HG03571 (cell line): ENCODE measurements around the gene PLEKHG4.

Experiments
- ATAC-seq: cut with Tn5 transposase; IDR thresholded peaks from one replicate; pipeline ENCODE4 v1.9.1; 2021; ENCODE audit not compliant: unreplicated experiment

The PLEKHG4 gene, protein sequence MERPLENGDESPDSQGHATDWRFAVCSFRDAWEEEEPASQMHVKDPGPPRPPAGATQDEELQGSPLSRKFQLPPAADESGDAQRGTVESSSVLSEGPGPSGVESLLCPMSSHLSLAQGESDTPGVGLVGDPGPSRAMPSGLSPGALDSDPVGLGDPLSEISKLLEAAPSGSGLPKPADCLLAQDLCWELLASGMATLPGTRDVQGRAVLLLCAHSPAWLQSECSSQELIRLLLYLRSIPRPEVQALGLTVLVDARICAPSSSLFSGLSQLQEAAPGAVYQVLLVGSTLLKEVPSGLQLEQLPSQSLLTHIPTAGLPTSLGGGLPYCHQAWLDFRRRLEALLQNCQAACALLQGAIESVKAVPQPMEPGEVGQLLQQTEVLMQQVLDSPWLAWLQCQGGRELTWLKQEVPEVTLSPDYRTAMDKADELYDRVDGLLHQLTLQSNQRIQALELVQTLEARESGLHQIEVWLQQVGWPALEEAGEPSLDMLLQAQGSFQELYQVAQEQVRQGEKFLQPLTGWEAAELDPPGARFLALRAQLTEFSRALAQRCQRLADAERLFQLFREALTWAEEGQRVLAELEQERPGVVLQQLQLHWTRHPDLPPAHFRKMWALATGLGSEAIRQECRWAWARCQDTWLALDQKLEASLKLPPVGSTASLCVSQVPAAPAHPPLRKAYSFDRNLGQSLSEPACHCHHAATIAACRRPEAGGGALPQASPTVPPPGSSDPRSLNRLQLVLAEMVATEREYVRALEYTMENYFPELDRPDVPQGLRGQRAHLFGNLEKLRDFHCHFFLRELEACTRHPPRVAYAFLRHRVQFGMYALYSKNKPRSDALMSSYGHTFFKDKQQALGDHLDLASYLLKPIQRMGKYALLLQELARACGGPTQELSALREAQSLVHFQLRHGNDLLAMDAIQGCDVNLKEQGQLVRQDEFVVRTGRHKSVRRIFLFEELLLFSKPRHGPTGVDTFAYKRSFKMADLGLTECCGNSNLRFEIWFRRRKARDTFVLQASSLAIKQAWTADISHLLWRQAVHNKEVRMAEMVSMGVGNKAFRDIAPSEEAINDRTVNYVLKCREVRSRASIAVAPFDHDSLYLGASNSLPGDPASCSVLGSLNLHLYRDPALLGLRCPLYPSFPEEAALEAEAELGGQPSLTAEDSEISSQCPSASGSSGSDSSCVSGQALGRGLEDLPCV

GRCh38 chr16:67279296-67280089, at the start of gene PLEKHG4:
PLEKHG4 (plus strand) TSS chr16:67279532; CDS start chr16:67280045, 513 bp downstream.
- ATAC-seq: peak; percentile 71

- no peak for ATAC-seq
Measured at GRCh38 chr16:67229906-67230808, 49.2 kb upstream of the PLEKHG4 start.

GRCh38 chr16:67230809-67231660, 48.3 kb upstream of the PLEKHG4 start:
- no peak for ATAC-seq

GRCh38 chr16:67233596-67233995, 45.7 kb upstream of the PLEKHG4 start:
- ATAC-seq: no peak

- no peak for ATAC-seq
Measured at GRCh38 chr16:67234180-67234597, 45.1 kb upstream of the PLEKHG4 start.

DNA sequence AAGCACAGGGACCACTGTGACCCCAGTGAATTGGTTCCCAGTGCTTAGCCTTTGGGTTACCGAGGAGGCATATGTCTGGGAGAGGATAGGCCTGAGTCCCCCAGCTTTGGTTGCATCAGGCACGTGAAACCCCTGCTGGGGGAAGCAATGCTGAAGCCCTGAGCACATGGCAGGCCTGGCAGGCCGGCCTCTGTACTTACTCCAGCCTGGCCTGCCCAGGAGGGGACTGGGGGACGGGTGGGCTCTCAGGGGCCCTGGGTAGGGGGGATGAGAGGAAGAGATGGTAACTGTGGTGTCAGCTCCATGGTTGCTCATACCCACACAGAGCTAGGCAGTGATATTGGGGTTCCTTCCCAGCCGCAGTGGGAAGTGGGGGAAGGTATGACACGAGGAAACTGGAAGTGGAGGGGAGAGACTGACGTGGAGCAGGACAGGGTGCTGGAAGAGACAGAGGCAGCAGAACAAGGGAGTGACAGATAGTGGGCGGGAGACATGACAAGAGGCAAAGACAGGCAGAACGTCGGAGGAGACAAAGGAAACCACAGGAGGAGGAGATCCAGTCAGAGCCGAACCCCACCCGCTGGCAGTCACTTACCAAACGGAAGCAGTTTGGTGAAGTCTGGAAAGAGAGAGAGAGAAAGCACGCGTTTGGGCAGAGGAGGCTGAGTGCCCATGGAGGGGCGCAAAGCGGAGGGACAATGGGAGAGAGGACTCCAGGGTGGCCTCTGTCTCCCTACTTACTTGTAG, 43.3 kb upstream of the PLEKHG4 start:
- ATAC-seq: no peak

GRCh38 chr16:67236563-67237395, 42.6 kb upstream of the PLEKHG4 start:
- ATAC-seq: no peak

DNA sequence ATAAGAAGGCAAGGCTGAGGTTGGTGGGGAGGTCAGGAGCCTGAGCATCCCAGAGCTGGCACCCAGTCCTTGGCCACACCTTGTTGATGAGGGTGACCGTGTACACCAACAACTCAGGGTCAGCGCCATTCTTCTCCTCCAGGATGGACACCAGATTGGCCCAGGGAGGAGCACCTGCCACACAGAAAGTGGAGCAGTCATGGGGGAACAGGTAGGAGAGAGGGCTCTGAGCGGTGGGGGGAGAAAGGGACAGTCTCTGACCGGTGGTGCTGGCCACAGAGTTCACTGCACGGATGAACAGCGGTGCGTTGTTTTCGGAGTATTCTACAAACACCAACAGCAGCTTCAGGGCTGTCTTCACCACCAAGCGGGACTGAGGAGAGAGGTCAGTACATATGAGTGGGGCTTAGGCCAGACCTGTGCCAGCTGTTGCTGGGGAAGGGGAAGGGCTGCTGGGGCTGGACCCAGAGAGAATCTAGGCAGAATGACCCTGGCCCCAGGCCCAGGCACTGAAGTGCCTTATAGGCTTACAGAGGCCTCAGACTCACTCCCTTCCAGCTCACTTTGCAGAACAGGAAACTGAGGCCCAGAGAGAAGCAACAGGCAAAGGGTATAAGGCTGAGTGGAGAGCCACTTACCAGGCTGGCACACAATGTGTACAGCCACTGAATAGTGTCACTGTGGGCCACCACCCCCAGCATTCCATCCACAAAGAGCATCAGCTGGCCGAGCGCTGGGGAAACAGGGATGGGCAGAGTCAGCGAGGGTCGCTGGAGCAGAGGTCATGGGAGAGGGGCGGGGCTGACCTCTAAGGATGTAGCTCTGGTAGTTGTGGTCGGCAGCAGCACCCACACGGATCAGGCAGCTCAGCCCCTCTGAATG, 41.7 kb upstream of the PLEKHG4 start:
- no peak for ATAC-seq

DNA sequence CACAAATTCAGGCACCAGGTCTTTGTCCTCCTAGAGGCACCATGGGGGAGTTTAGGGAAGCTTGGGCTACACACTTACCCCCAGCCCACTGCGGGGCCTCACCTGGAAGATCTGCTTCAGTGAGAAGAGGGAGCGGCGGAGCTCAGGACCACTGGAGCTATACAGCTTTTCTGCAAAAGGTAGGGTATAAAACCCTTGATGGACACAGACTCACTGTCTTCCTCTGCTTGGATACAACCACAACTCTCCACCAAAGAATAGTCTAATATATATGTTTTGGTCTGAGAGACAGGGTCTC, 41.1 kb upstream of the PLEKHG4 start:
- ATAC-seq: no peak

DNA sequence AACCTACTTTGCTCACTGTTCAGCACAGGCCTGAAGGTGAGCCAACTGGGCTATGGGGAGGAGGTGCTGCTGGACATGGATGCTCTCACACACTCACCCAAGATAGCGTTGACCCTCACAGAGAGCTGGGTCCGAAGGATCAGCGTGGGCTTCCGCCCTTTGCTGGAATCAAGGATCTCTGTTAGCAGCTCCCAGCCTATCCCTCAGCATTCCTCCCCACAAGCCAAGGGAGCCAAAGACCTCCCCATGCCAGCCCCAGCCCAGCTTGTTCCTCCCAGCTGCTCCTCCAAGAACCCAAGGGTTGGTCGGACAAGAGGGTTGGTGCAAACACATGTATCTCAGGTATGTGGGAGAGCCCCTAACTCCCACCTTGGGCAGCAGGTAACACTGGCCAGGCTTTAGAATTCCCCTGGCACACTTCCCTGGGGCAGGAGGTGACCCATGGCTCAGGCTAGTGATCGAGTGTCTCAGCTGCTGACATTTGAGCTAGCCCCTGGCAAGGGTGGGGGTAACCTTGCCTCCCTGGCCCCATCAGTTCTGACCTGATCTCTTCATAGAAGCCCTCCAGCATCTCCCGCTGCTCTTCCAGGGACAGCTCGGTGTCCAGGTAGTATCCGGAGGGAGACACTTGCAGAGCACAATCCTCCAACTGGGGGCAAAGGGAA, 40.4 kb upstream of the PLEKHG4 start:
- no peak for ATAC-seq

- no peak for ATAC-seq
Measured at GRCh38 chr16:67240506-67240905, 38.8 kb upstream of the PLEKHG4 start.

DNA sequence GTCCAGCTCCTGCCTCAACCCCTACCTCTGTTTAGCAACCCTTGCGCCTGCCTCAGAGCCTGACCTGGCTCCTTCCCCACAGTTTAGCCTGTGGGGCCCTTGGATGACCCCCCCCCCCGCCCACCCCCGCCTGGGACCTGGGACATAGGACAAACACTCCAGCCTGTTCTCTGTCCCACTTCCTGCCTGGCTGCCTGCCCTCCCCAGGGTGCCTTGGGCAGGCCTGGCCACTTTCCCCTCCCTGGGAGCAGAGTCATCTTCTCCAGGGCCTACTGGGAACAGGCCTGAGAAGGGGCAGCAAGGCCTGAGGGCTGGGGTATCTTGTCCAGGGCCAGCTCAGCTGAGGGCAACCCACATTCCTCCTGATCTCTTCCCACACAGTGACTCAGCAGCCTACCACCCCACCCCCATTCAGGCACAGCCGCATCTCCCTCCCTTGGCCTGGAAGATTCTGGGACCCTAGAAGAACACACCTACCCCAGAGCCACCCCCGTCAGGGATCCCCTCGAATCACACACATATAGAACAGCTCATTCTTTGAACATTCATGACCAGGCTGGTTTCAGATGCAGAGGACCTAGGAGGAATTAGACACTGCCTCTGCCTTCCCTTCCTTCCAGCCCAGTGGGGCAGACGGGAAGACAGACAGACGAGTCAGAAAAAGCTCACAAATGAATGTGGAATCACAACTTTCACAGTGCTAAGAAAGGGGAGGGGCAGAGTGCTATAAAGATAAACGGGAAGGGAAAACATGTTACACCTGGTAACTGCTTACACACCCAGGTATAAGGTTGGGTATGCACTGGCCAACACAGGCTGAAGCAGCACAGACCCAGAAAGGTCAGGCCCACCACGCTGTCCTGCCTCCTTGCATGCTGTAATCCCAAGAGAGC, 38.1 kb upstream of the PLEKHG4 start:
- ATAC-seq: no peak

- ATAC-seq: no peak
Measured at GRCh38 chr16:67242138-67242730, 37.1 kb upstream of the PLEKHG4 start.

- ATAC-seq: no peak
Measured at GRCh38 chr16:67243481-67243880, 35.9 kb upstream of the PLEKHG4 start.
